ENCODE data around the gene MYO15A.

DNA sequence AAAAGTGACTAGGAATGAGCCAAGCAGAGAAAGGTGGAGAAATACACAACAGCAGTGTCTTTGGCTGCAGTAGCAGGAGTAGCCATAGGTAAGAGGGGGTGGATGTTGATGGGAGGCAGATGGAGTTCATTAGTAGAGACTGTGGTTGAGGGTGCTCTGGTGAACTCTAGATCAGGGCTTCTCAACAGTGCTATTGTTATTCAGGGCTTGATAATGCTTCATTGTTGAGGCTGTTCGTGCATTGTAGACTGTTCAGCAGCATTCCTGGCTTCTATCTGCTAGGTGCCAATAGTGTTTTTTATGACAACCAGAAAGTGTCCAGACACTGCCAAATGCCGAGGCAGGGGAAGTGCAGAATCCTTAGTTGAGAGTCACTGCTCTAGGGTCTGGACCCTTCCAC is 78.7 kb downstream of the MYO15A start:
- TF ChIP-seq, protein P1, sequence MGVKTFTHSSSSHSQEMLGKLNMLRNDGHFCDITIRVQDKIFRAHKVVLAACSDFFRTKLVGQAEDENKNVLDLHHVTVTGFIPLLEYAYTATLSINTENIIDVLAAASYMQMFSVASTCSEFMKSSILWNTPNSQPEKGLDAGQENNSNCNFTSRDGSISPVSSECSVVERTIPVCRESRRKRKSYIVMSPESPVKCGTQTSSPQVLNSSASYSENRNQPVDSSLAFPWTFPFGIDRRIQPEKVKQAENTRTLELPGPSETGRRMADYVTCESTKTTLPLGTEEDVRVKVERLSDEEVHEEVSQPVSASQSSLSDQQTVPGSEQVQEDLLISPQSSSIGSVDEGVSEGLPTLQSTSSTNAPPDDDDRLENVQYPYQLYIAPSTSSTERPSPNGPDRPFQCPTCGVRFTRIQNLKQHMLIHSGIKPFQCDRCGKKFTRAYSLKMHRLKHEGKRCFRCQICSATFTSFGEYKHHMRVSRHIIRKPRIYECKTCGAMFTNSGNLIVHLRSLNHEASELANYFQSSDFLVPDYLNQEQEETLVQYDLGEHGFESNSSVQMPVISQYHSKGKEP (tag by site-specific recombination; IDR thresholded peaks at IDR 0.05), result no peak
- TF ChIP-seq CTCF (tag by site-specific recombination; IDR thresholded peaks at IDR 0.05) (no peak), IKZF3 (tag by site-specific recombination; IDR thresholded peaks at IDR 0.05) (no peak), SCRT2 (tag by site-specific recombination; IDR thresholded peaks at IDR 0.05) (no peak), ZNF292 (tag by site-specific recombination; IDR thresholded peaks at IDR 0.05; ENCODE audit: borderline replicate concordance, low read depth) (no peak), ZNF146 (tag by site-specific recombination; IDR thresholded peaks at IDR 0.05) (no peak), ZNF629 (tag by site-specific recombination; IDR thresholded peaks at IDR 0.05) (no peak), ZNF366 (tag by site-specific recombination; conservative IDR thresholded peaks at IDR 0.05) (no peak), ZNF121 (tag by site-specific recombination; IDR thresholded peaks at IDR 0.05) (no peak), ZNF311 (tag by site-specific recombination; IDR thresholded peaks at IDR 0.05; ENCODE audit: borderline replicate concordance) (no peak), ZNF654 (tag by site-specific recombination; IDR thresholded peaks at IDR 0.05; ENCODE audit: low read depth) (no peak), ZNF830 (tag by site-specific recombination; IDR thresholded peaks at IDR 0.05; ENCODE audit: low read depth) (no peak), KLF9 (tag by site-specific recombination; IDR thresholded peaks at IDR 0.05; ENCODE audit: low read depth) (no peak), ZNF426 (tag by site-specific recombination; IDR thresholded peaks at IDR 0.05) (no peak)

All from HEK293 (cell line).